H1 (cell line): ENCODE measurements around the gene DDX31. TPM values are rescaled to one million over a fixed set of nuclear protein-coding genes. Genes with fewer than 3 reads are reported as not detected.

ENCODE experiments used
- CHD2 ChIP-seq: IDR thresholded peaks from 2 replicates; pipeline ENCODE4 v1.6.1; 2012; ENCODE audit warnings: low read length, improper control_type of control experiment
- KDM4A ChIP-seq: IDR thresholded peaks from one replicate; pipeline ENCODE4 v1.7.1; 2012; ENCODE audit warnings: low read depth, mild to moderate bottlenecking, moderate library complexity, low read length, inconsistent platforms; ENCODE audit not compliant: severe bottlenecking
- MAX ChIP-seq: IDR thresholded peaks from 2 replicates; pipeline ENCODE4 v1.6.1; 2012; ENCODE audit warnings: inconsistent platforms
- POLR2AphosphoS5 ChIP-seq: IDR thresholded peaks from 2 replicates; pipeline ENCODE4 v1.6.1; 2011; ENCODE audit warnings: low read depth, low read length
- RAD21 ChIP-seq, 2 experiments: IDR thresholded peaks in 1 of 2; conservative IDR thresholded peaks in 1 of 2; 2 replicates each; pipeline ENCODE4 v1.6.1; 2011; ENCODE audit warnings: low read depth in 2 of 2, low read length in 2 of 2, improper control_type of control experiment in 1 of 2, inconsistent platforms in 1 of 2, mild to moderate bottlenecking in 1 of 2, moderate library complexity in 1 of 2
- SP4 ChIP-seq: IDR thresholded peaks from 2 replicates; pipeline ENCODE4 v1.6.1; 2012; ENCODE audit warnings: low read length, inconsistent platforms
- YY1 ChIP-seq: IDR thresholded peaks from 2 replicates; pipeline ENCODE4 v1.6.1; 2011; ENCODE audit warnings: low read depth, mild to moderate bottlenecking, low read length
- polyA plus RNA-seq, 7 experiments: library from polyadenylated mRNA; depleted of rRNA in 3 of 7; stranded (reverse) in 5 of 7; unstranded in 2 of 7; fragments of >200 nt in 5 of 7; fragments of 200-250 nt in 2 of 7; gene quantifications; 1 replicate in 5 of 7; 2 replicates in 1 of 7; 4 replicates in 1 of 7; pipeline versions ENCODE4 v1.2.1 to v1.2.3, GENCODE V29; 2011 to 2013; ENCODE audit warnings: missing spikeins in 2 of 7, mixed read lengths in 2 of 7
- total RNA-seq: library from RNA; stranded (reverse); fragmentation: NEBNext Ultra II Directional; extraction: Animal tissue kit (Norgen Biotek cat#: 25700); gene quantifications from 2 replicates; pipeline ENCODE4 v1.2.1, GENCODE V29; 2021

Gene DDX31
- total and polyA plus RNA-seq, 2 of the 8 experiments (the other 6 are each of a cell fraction or from before 2014, with no cell fraction given), result 9.5 to 23.7 TPM

- peak; percentile 57; the same call in 1 of the 2 replicates for TF ChIP-seq MAX
- peak; percentile 84; the same call in 1 of the 2 replicates for TF ChIP-seq SP4
- TF ChIP-seq YY1, result peak; percentile 81
- no peak for TF ChIP-seq POLR2AphosphoS5
- TF ChIP-seq RAD21 (IDR thresholded peaks at IDR 0.05 in 1 of 2, conservative IDR thresholded peaks at IDR 0.05 in 1 of 2; ENCODE audit: low read depth in 2 of 2, low read length in 2 of 2), result peak; percentile 30 to 49
- TF ChIP-seq KDM4A, result peak; percentile 49
- no peak for TF ChIP-seq CHD2
Observed at GRCh38 chr9:132546148-132547051, 123.4 kb downstream of the DDX31 start (continued).
